Liver (tissue), 9 donors: ENCODE measurements around the gene GPD2. TPM values are rescaled to one million over a fixed set of nuclear protein-coding genes. Genes with fewer than 3 reads are reported as not detected.

Experiments
- DNase-seq: peaks from one replicate; pipeline ENCODE4 v3.0.0-alpha.2; 2017; ENCODE audit warnings: low spot score
- H3K27ac ChIP-seq, 2 donors: one replicate each; pipeline ENCODE4 v1.7.0; 2013; ENCODE audit warnings: inconsistent platforms in 2 of 2, low read length in 2 of 2, control low read depth in 1 of 2, low read depth in 1 of 2, mild to moderate bottlenecking in 1 of 2
- H3K27me3 ChIP-seq, 4 donors: one replicate each; pipeline versions ENCODE4 v1.6.1 to v1.7.0; 2013; ENCODE audit warnings: low read length in 3 of 4, inconsistent platforms in 1 of 4, mild to moderate bottlenecking in 1 of 4, moderate library complexity in 1 of 4; ENCODE audit not compliant: control insufficient read depth in 4 of 4, insufficient read depth in 4 of 4
- H3K36me3 ChIP-seq, 4 donors: one replicate each; pipeline versions ENCODE4 v1.6.1 to v1.7.0; 2013; ENCODE audit warnings: low read length in 3 of 4, mild to moderate bottlenecking in 3 of 4, low read depth in 1 of 4, moderate library complexity in 1 of 4; ENCODE audit not compliant: control insufficient read depth in 4 of 4, insufficient read depth in 3 of 4
- H3K4me1 ChIP-seq, 4 donors: one replicate each; pipeline versions ENCODE4 v1.6.1 to v1.7.0; 2013; ENCODE audit warnings: low read length in 3 of 4, mild to moderate bottlenecking in 3 of 4, moderate library complexity in 1 of 4; ENCODE audit not compliant: control insufficient read depth in 4 of 4, insufficient read depth in 4 of 4
- H3K4me3 ChIP-seq, 3 donors: one replicate each; pipeline versions ENCODE4 v1.6.1 to v1.7.0; 2013; ENCODE audit warnings: low read length in 3 of 3, control low read depth in 1 of 3, low read depth in 1 of 3, mild to moderate bottlenecking in 1 of 3
- H3K9ac ChIP-seq, 2 donors: one replicate each; pipeline ENCODE4 v1.7.0; 2013; ENCODE audit warnings: low read length in 2 of 2, mild to moderate bottlenecking in 2 of 2, moderate library complexity in 2 of 2, control low read depth in 1 of 2, low read depth in 1 of 2
- H3K9me3 ChIP-seq, 4 donors: one replicate each; pipeline versions ENCODE4 v1.6.1 to v1.7.0; 2013; ENCODE audit warnings: low read length in 3 of 4; ENCODE audit not compliant: control insufficient read depth in 4 of 4
- EGR1 ChIP-seq, 2 donors: IDR thresholded peaks; 2 replicates each; pipeline ENCODE4 v1.6.1; 2016 to 2018; ENCODE audit warnings: antibody characterized with exemption in 2 of 2, low read depth in 2 of 2
- FOXA1 ChIP-seq: IDR thresholded peaks from 2 replicates; pipeline ENCODE4 v1.6.1; 2016; ENCODE audit warnings: antibody characterized with exemption
- GABPA ChIP-seq, 2 donors: IDR thresholded peaks in 1 of 2; conservative IDR thresholded peaks in 1 of 2; 2 replicates each; pipeline ENCODE4 v1.6.1; 2016; ENCODE audit warnings: antibody characterized with exemption in 2 of 2, mild to moderate bottlenecking in 1 of 2, moderate library complexity in 1 of 2
- HNF4G ChIP-seq: IDR thresholded peaks from 2 replicates; pipeline ENCODE4 v1.6.1; 2016; ENCODE audit warnings: antibody characterized with exemption
- JUND ChIP-seq, 2 donors: IDR thresholded peaks; 2 replicates each; pipeline ENCODE4 v1.6.1; 2016; ENCODE audit warnings: antibody characterized with exemption in 2 of 2
- RAD21 ChIP-seq, 2 donors: IDR thresholded peaks; 2 replicates each; pipeline ENCODE4 v1.6.1; 2016; ENCODE audit warnings: antibody characterized with exemption in 2 of 2, mild to moderate bottlenecking in 2 of 2
- SP1 ChIP-seq: IDR thresholded peaks from 2 replicates; pipeline ENCODE4 v1.6.1; 2018; ENCODE audit warnings: antibody characterized with exemption, mild to moderate bottlenecking
- TAF1 ChIP-seq: conservative IDR thresholded peaks from 2 replicates; pipeline ENCODE4 v1.6.1; 2016; ENCODE audit warnings: antibody characterized with exemption, mild to moderate bottlenecking
- YY1 ChIP-seq: IDR thresholded peaks from 2 replicates; pipeline ENCODE4 v1.6.1; 2016; ENCODE audit warnings: antibody characterized with exemption, mild to moderate bottlenecking
- WGBS: extraction: QIAGEN DNeasy Blood & Tissue Kit; methylation state at CpG from one replicate; pipeline ENCODE4 v1.1.7; 2013; 5-methylcytosine and 5-hydroxymethylcytosine counted together
- polyA plus RNA-seq, 2 donors: library from polyadenylated mRNA; stranded (reverse) in 1 of 2; unstranded in 1 of 2; fragments of 200-250 nt in 1 of 2; fragments of >200 nt in 1 of 2; fragmentation: Nextera tagmentation in 1 of 2; extraction: Ambion mirVana in 1 of 2; gene quantifications; one replicate each; pipeline versions ENCODE4 v1.2.1 to v1.2.3, GENCODE V29; 2013 to 2015
- total RNA-seq, 2 donors: library from RNA; depleted of rRNA; stranded (reverse); fragments of >200 nt; gene quantifications; one replicate each; pipeline ENCODE4 v1.2.3, GENCODE V29; 2014
- TF ChIP-seq, protein P1 (sequence below): IDR thresholded peaks from 2 replicates; pipeline ENCODE4 v1.6.1; 2016; ENCODE audit warnings: antibody characterized with exemption
- TF ChIP-seq, protein P2 (sequence below): IDR thresholded peaks from 2 replicates; pipeline ENCODE4 v1.6.1; 2016; ENCODE audit warnings: antibody characterized with exemption, mild to moderate bottlenecking
- TF ChIP-seq, protein P3 (sequence below): fragments of 150-350 bp; IDR thresholded peaks from 2 replicates; pipeline ENCODE4 v1.5.1; 2017; ENCODE audit warnings: improper control_type of control experiment, low read depth, low read length; ENCODE audit not compliant: missing input control
- TF ChIP-seq, protein P4 (sequence below): IDR thresholded peaks from 2 replicates; pipeline ENCODE4 v1.6.1; 2016; ENCODE audit warnings: antibody characterized with exemption
- TF ChIP-seq, protein P5 (sequence below): IDR thresholded peaks from 2 replicates; pipeline ENCODE4 v1.6.1; 2016; ENCODE audit warnings: antibody characterized with exemption
- donor health status: healthy.
- donor health status: healthy.
- donor health status: healthy.
- donor health status: healthy.
- donor health status: healthy.

Gene GPD2
- total and polyA plus RNA-seq, 4 donors = 1.4 to 14.3 (median 6.1) TPM

DNA sequence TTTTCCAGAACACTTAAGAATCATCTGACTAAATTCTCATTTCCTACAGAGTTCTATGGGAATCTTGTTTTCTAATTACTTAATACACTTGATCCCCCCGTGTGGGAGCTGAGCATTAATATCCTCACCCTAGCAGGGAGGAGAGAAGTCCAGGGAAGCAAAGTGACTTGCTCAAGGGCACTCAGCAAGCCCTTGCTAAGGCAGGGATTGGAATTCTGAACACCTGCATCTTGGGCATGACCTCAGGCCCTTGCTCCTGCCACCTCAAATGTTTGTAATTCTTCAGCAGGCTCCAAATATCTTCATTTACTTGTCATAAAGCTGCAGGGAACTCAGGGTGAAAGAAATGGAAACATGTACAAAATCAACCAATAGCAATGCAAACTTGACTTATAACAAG is 162.4 kb downstream of the GPD2 start (continued):
- TF ChIP-seq, protein P1, sequence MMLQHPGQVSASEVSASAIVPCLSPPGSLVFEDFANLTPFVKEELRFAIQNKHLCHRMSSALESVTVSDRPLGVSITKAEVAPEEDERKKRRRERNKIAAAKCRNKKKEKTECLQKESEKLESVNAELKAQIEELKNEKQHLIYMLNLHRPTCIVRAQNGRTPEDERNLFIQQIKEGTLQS = no peak
- TF ChIP-seq FOXA1 (no peak), TAF1 (no peak)

DNA sequence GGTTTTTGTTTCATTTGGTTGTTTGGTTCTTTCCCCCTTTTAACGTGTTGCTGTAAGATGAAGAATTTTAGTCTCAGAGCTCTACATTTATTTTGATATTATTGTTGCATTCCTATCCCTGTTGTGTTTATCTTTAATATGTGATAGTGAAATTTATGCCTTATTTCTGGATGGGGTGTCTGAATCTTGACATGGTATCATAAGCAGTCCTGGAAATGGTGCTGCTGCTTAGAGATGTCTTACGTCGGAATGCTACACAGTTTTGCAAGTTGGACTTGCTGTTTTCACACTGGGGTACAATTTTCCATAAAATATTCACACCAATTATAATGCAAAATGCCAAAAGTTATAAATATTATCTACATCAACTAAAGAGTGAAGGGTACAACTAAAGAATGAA is 164.0 kb downstream of the GPD2 start:
- Histone ChIP-seq H3K27me3 (no peaks in the 10 kb centered on the region), H3K36me3 (no peaks in the 10 kb centered on the region), H3K4me3 (no peak overlapping the region), H3K9ac (no peak overlapping the region), H3K4me1 (no peaks in the 10 kb centered on the region), H3K27ac (no peak overlapping the region), H3K9me3 (no peaks in the 10 kb centered on the region)
- no peak for DNase-seq
- WGBS = 88% methylated on average over 3 of the region's 3 CpGs
- TF ChIP-seq JUND (IDR thresholded peaks at IDR 0.05) = no peak
- no peak for TF ChIP-seq SP1
- TF ChIP-seq, protein P2, sequence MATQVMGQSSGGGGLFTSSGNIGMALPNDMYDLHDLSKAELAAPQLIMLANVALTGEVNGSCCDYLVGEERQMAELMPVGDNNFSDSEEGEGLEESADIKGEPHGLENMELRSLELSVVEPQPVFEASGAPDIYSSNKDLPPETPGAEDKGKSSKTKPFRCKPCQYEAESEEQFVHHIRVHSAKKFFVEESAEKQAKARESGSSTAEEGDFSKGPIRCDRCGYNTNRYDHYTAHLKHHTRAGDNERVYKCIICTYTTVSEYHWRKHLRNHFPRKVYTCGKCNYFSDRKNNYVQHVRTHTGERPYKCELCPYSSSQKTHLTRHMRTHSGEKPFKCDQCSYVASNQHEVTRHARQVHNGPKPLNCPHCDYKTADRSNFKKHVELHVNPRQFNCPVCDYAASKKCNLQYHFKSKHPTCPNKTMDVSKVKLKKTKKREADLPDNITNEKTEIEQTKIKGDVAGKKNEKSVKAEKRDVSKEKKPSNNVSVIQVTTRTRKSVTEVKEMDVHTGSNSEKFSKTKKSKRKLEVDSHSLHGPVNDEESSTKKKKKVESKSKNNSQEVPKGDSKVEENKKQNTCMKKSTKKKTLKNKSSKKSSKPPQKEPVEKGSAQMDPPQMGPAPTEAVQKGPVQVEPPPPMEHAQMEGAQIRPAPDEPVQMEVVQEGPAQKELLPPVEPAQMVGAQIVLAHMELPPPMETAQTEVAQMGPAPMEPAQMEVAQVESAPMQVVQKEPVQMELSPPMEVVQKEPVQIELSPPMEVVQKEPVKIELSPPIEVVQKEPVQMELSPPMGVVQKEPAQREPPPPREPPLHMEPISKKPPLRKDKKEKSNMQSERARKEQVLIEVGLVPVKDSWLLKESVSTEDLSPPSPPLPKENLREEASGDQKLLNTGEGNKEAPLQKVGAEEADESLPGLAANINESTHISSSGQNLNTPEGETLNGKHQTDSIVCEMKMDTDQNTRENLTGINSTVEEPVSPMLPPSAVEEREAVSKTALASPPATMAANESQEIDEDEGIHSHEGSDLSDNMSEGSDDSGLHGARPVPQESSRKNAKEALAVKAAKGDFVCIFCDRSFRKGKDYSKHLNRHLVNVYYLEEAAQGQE = no peak
- TF ChIP-seq YY1 = no peak
- no peak for TF ChIP-seq TAF1
- no peak for TF ChIP-seq EGR1 (IDR thresholded peaks at IDR 0.05; ENCODE audit: low read depth in 2 of 2)
- TF ChIP-seq RAD21 (IDR thresholded peaks at IDR 0.05) = no peak
- TF ChIP-seq, protein P1 = no peak
- TF ChIP-seq, protein P3, sequence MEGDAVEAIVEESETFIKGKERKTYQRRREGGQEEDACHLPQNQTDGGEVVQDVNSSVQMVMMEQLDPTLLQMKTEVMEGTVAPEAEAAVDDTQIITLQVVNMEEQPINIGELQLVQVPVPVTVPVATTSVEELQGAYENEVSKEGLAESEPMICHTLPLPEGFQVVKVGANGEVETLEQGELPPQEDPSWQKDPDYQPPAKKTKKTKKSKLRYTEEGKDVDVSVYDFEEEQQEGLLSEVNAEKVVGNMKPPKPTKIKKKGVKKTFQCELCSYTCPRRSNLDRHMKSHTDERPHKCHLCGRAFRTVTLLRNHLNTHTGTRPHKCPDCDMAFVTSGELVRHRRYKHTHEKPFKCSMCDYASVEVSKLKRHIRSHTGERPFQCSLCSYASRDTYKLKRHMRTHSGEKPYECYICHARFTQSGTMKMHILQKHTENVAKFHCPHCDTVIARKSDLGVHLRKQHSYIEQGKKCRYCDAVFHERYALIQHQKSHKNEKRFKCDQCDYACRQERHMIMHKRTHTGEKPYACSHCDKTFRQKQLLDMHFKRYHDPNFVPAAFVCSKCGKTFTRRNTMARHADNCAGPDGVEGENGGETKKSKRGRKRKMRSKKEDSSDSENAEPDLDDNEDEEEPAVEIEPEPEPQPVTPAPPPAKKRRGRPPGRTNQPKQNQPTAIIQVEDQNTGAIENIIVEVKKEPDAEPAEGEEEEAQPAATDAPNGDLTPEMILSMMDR = no peak

DNA sequence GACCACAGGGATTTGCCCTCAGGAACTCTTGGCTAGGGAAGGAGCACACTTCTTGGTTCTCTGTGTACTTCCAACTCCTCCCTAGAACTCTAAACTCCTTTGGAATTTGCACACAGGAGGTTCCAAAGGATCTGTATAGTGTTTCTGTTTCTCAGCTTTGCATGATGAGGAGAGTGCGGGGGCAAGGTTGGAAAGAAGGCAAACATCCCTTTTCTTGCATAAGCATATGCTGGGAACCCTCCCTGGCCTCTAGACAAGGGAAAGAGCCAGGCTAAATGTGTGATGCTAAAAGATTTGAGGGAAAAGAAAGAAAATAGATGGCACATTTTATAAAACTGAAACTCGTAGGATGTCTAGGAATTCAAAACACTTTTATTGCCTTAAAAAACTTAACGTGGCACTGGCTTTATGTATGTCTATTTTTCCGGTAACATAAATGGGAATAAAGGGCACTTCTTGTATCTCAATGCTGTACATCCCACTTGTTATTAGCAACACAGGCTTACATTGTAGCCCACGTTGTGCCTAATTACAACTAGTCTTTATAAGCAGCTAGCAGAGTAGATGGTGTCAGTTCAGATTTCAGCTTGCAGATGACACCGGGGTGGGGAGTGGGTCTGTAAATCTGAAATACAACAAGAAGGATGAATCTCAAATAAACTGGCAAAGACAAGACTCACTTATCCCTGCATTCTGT is 165.8 kb downstream of the GPD2 start:
- no peaks in the 10 kb centered on the region for H3K27me3 ChIP-seq
- no peak for DNase-seq
- no peaks in the 10 kb centered on the region for H3K36me3 ChIP-seq
- H3K4me3 ChIP-seq = no peak overlapping the region
- H3K9ac ChIP-seq = no peak overlapping the region
- 82% methylated on average over 6 of the region's 6 CpGs for WGBS
- no peak overlapping the region for H3K27ac ChIP-seq
- no peaks in the 10 kb centered on the region for H3K4me1 ChIP-seq
- no peaks in the 10 kb centered on the region for H3K9me3 ChIP-seq
- TF ChIP-seq, protein P4, sequence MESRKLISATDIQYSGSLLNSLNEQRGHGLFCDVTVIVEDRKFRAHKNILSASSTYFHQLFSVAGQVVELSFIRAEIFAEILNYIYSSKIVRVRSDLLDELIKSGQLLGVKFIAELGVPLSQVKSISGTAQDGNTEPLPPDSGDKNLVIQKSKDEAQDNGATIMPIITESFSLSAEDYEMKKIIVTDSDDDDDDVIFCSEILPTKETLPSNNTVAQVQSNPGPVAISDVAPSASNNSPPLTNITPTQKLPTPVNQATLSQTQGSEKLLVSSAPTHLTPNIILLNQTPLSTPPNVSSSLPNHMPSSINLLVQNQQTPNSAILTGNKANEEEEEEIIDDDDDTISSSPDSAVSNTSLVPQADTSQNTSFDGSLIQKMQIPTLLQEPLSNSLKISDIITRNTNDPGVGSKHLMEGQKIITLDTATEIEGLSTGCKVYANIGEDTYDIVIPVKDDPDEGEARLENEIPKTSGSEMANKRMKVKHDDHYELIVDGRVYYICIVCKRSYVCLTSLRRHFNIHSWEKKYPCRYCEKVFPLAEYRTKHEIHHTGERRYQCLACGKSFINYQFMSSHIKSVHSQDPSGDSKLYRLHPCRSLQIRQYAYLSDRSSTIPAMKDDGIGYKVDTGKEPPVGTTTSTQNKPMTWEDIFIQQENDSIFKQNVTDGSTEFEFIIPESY = no peak
- no peak for TF ChIP-seq GABPA (IDR thresholded peaks at IDR 0.05 in 1 of 2, conservative IDR thresholded peaks at IDR 0.05 in 1 of 2)
- TF ChIP-seq FOXA1 = no peak
- no peak for TF ChIP-seq SP1
- TF ChIP-seq, protein P5, sequence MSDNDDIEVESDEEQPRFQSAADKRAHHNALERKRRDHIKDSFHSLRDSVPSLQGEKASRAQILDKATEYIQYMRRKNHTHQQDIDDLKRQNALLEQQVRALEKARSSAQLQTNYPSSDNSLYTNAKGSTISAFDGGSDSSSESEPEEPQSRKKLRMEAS = no peak
- no peak for TF ChIP-seq HNF4G
